Neural progenitor cell (in vitro differentiated cells): ENCODE results near the gene CHRDL2.

Experiments used
- CTCF ChIP-seq: fragments of 200-600 bp; sonication (generic); IDR thresholded peaks from 2 replicates; pipeline ENCODE4 v1.5.1; 2017; ENCODE audit warnings: antibody characterized with exemption, mild to moderate bottlenecking
- EZH2 ChIP-seq: fragments of 200-600 bp; sonication (generic); IDR thresholded peaks from 2 replicates; pipeline ENCODE4 v1.6.1; 2017; ENCODE audit warnings: antibody characterized with exemption, mild to moderate bottlenecking, moderate library complexity

- TF ChIP-seq CTCF = no peak
- no peak for TF ChIP-seq EZH2
Measured at GRCh38 chr11:74686792-74687191, 44.4 kb downstream of the CHRDL2 start.
